ENCODE results near the gene LTA4H. TPM values are rescaled to one million over a fixed set of nuclear protein-coding genes. Genes with fewer than 3 reads are reported as not detected.

LTA4H gene
- total and polyA plus RNA-seq, 2 experiments from 2014 or later: 46.2 to 62.9 TPM

- Histone ChIP-seq H3K27ac (no peak overlapping the region), H3K9ac (no peak overlapping the region), H3K4me3 (no peak overlapping the region), H3K79me2 (ENCODE audit: insufficient read depth) (no peaks in the 10 kb centered on the region), H3K4me2 (ENCODE audit: unreplicated experiment) (no peak overlapping the region), H4K20me1 (ENCODE audit: insufficient read depth) (no peaks in the 10 kb centered on the region), H3F3A (ENCODE audit: insufficient read depth) (no peaks in the 10 kb centered on the region), H3K4me1 (ENCODE audit: insufficient read depth) (no peaks in the 10 kb centered on the region), H3K36me3 (ENCODE audit: low read depth) (no peaks in the 10 kb centered on the region), H3K9me2 (ENCODE audit: insufficient read depth) (no peaks in the 10 kb centered on the region), H3K9me3 (ENCODE audit: low read depth) (no peaks in the 10 kb centered on the region), H3K27me3 (replicated peaks; ENCODE audit: insufficient read depth) (peaks cover 4% of the 10 kb centered on the region; the same call in 1 of the 2 replicates), H2AFZ (no peak overlapping the region)
- TF ChIP-seq EZH2phosphoT487 (IDR thresholded peaks at IDR 0.05; ENCODE audit: insufficient read depth, low read depth) (no peak), EZH2 (IDR thresholded peaks at IDR 0.05; ENCODE audit: insufficient read depth, poor library complexity, severe bottlenecking) (no peak)
- in situ Hi-C loops (cut with MboI): no loop called here
- 69 to 74% methylated on average over 7 of the region's 7 CpGs for WGBS, 2 experiments (ENCODE audit: low coverage in 1 of 2, low lambda C conversion rate in 2 of 2, missing lambda C conversion rate in 2 of 2)
- DNase-seq: no peak
These were observed 69.0 kb downstream of the LTA4H start for GRCh38 chr12:95966287-95966870.

- 88 to 91% methylated on average over 2 of the region's 2 CpGs for WGBS, 2 experiments (ENCODE audit: low coverage in 1 of 2, low lambda C conversion rate in 2 of 2, missing lambda C conversion rate in 2 of 2)
- Histone ChIP-seq H3K79me2 (ENCODE audit: insufficient read depth) (no peaks in the 10 kb centered on the region), H3K27me3 (replicated peaks; ENCODE audit: insufficient read depth) (peaks cover 11% of the 10 kb centered on the region), H3K4me2 (ENCODE audit: unreplicated experiment) (no peak overlapping the region), H3K27ac (no peak overlapping the region), H3K9me2 (ENCODE audit: insufficient read depth) (no peaks in the 10 kb centered on the region), H4K20me1 (ENCODE audit: insufficient read depth) (no peaks in the 10 kb centered on the region), H2AFZ (no peak overlapping the region), H3K36me3 (ENCODE audit: low read depth) (no peaks in the 10 kb centered on the region), H3K4me1 (ENCODE audit: insufficient read depth) (no peaks in the 10 kb centered on the region), H3F3A (ENCODE audit: insufficient read depth) (no peaks in the 10 kb centered on the region), H3K9ac (no peak overlapping the region), H3K9me3 (ENCODE audit: low read depth) (no peaks in the 10 kb centered on the region), H3K4me3 (no peak overlapping the region)
- TF ChIP-seq EZH2 (IDR thresholded peaks at IDR 0.05; ENCODE audit: insufficient read depth, poor library complexity, severe bottlenecking) (no peak), EZH2phosphoT487 (IDR thresholded peaks at IDR 0.05; ENCODE audit: insufficient read depth, low read depth) (no peak)
- in situ Hi-C loops (cut with MboI): no loop called here
- DNase-seq: no peak
These were observed 72.3 kb downstream of the LTA4H start for GRCh38 chr12:95963096-95963495.

GRCh38 chr12:95962222-95962621, 73.2 kb downstream of the LTA4H start:
- no peaks in the 10 kb centered on the region for H3K79me2 ChIP-seq (ENCODE audit: insufficient read depth)
- H2AFZ ChIP-seq: no peak overlapping the region
- 35 to 41% methylated on average over 7 of the region's 7 CpGs for WGBS, 2 experiments (ENCODE audit: low coverage in 1 of 2, low lambda C conversion rate in 2 of 2, missing lambda C conversion rate in 2 of 2)
- H3K27ac ChIP-seq: no peak overlapping the region
- no peak overlapping the region for H3K4me2 ChIP-seq (ENCODE audit: unreplicated experiment)
- H3K9me2 ChIP-seq (ENCODE audit: insufficient read depth): no peaks in the 10 kb centered on the region
- no peak overlapping the region for H3K4me3 ChIP-seq
- H3F3A ChIP-seq (ENCODE audit: insufficient read depth): no peaks in the 10 kb centered on the region
- in situ Hi-C loops (cut with MboI): no loop called here
- H3K9ac ChIP-seq: no peak overlapping the region
- no peaks in the 10 kb centered on the region for H4K20me1 ChIP-seq (ENCODE audit: insufficient read depth)
- no peaks in the 10 kb centered on the region for H3K4me1 ChIP-seq (ENCODE audit: insufficient read depth)
- no peak for TF ChIP-seq EZH2 (IDR thresholded peaks at IDR 0.05; ENCODE audit: insufficient read depth, poor library complexity, severe bottlenecking)
- TF ChIP-seq EZH2phosphoT487 (IDR thresholded peaks at IDR 0.05; ENCODE audit: insufficient read depth, low read depth): no peak
- no peak for DNase-seq
- H3K36me3 ChIP-seq (ENCODE audit: low read depth): no peaks in the 10 kb centered on the region
- peaks cover 11% of the 10 kb centered on the region for H3K27me3 ChIP-seq (replicated peaks; ENCODE audit: insufficient read depth)
- H3K9me3 ChIP-seq (ENCODE audit: low read depth): no peaks in the 10 kb centered on the region

- no peak overlapping the region for H3K4me2 ChIP-seq (ENCODE audit: unreplicated experiment)
- DNase-seq: no peak
- 31 to 35% methylated on average over 5 of the region's 5 CpGs for WGBS, 2 experiments (ENCODE audit: low coverage in 1 of 2, low lambda C conversion rate in 2 of 2, missing lambda C conversion rate in 2 of 2)
- peaks cover 14% of the 10 kb centered on the region for H3K27me3 ChIP-seq (replicated peaks; ENCODE audit: insufficient read depth)
- no peak overlapping the region for H3K27ac ChIP-seq
- no peaks in the 10 kb centered on the region for H3F3A ChIP-seq (ENCODE audit: insufficient read depth)
- no peaks in the 10 kb centered on the region for H3K4me1 ChIP-seq (ENCODE audit: insufficient read depth)
- no peaks in the 10 kb centered on the region for H4K20me1 ChIP-seq (ENCODE audit: insufficient read depth)
- no peak overlapping the region for H3K9ac ChIP-seq
- no peak for TF ChIP-seq EZH2 (IDR thresholded peaks at IDR 0.05; ENCODE audit: insufficient read depth, poor library complexity, severe bottlenecking)
- no peak for TF ChIP-seq EZH2phosphoT487 (IDR thresholded peaks at IDR 0.05; ENCODE audit: insufficient read depth, low read depth)
- H2AFZ ChIP-seq: no peak overlapping the region
- no peaks in the 10 kb centered on the region for H3K9me2 ChIP-seq (ENCODE audit: insufficient read depth)
- no peaks in the 10 kb centered on the region for H3K9me3 ChIP-seq (ENCODE audit: low read depth)
- no peaks in the 10 kb centered on the region for H3K36me3 ChIP-seq (ENCODE audit: low read depth)
- H3K79me2 ChIP-seq (ENCODE audit: insufficient read depth): no peaks in the 10 kb centered on the region
- no peak overlapping the region for H3K4me3 ChIP-seq
- in situ Hi-C loops (cut with MboI): no loop called here
These were observed 75.1 kb downstream of the LTA4H start for GRCh38 chr12:95960241-95960640.
